NB4 (cell line): ENCODE measurements around the gene PLS3.

Experiments used
- CTCF ChIP-seq: IDR thresholded peaks from one replicate; pipeline ENCODE4 v1.5.1; 2012; ENCODE audit warnings: low read depth, low read length
- MAX ChIP-seq: IDR thresholded peaks from 2 replicates; pipeline ENCODE4 v1.6.1; 2011; ENCODE audit warnings: low read depth, low read length

GRCh38 chrX:115583496-115584004, 22.6 kb downstream of the PLS3 start:
- no peak for TF ChIP-seq CTCF
- TF ChIP-seq MAX = no peak
